HepG2 (cell line): ENCODE data around the gene ACER3. TPM values are rescaled to one million over a fixed set of nuclear protein-coding genes. Genes with fewer than 3 reads are reported as not detected.

ENCODE experiments used
- ATAC-seq: fragments of 200-7000 bp; cut with Tn5 transposase; 3 replicates; pipeline ENCODE4 v1.9.1; 2020; ENCODE audit warnings: mild to moderate bottlenecking, moderate library complexity
- BruUV-seq: library from RNA; stranded (reverse); fragments of 400-500 nt; replicated peaks from 2 replicates; lab custom pipeline; 2021; lab: Mats Ljungman, UMichigan
- CTCF ChIA-PET: fragments of 300-600 bp; formaldehyde crosslinking; extraction: SDS; loops from one replicate; lab custom pipeline; 2021; ENCODE audit warnings: low total read pairs, inconsistent platforms, low intra/inter-chr PET ratio; lab: Yijun Ruan, JAX
- POLR2A ChIA-PET: fragments of 350-600 bp; sonication (Branson Sonifier 250); formaldehyde crosslinking; loops from one replicate; lab custom pipeline; 2020; ENCODE audit warnings: antibody characterized with exemption, inconsistent platforms; lab: Yijun Ruan, JAX
- DNase-seq: peaks from one replicate; pipeline ENCODE4 v3.0.0-alpha.2; 2015; ENCODE audit warnings: low spot score
- FAIRE-seq: peaks from 3 replicates; lab custom pipeline; 2011; peaks lifted over from hg19 to GRCh38; lab: Jason Lieb, UNC
- H2AFZ ChIP-seq: one replicate; pipeline ENCODE4 v1.6.1; 2011; ENCODE audit warnings: low read length, inconsistent platforms
- H3K27ac ChIP-seq: fragments of 300-600 bp; 3 replicates; pipeline ENCODE4 v1.8.0; 2011; ENCODE audit warnings: mixed run types, mild to moderate bottlenecking, mixed read lengths, low read length, inconsistent platforms; ENCODE audit not compliant: insufficient read depth; ENCODE audit errors: extremely low read length
- H3K27me3 ChIP-seq, 2 experiments: fragments of 200-600 bp in 1 of 2; 2 replicates in 1 of 2; 3 replicates in 1 of 2; pipeline versions ENCODE4 v1.6.0 to v1.8.0; 2011; ENCODE audit warnings: low read length in 2 of 2, mild to moderate bottlenecking in 2 of 2, moderate library complexity in 2 of 2, inconsistent platforms in 1 of 2; ENCODE audit not compliant: insufficient read depth in 2 of 2, control insufficient read depth in 1 of 2
- H3K36me3 ChIP-seq, 2 experiments: fragments of 200-600 bp in 1 of 2; replicated peaks in 1 of 2; 2 replicates in 1 of 2; 3 replicates in 1 of 2; pipeline versions ENCODE4 v1.5.1 to v1.8.0; 2011; ENCODE audit warnings: low read length in 2 of 2, inconsistent platforms in 1 of 2; ENCODE audit not compliant: insufficient read depth in 2 of 2, control insufficient read depth in 1 of 2
- H3K4me1 ChIP-seq: 2 replicates; pipeline ENCODE4 v1.5.1; 2012; ENCODE audit warnings: low read length, inconsistent platforms; ENCODE audit not compliant: insufficient read depth
- H3K4me2 ChIP-seq: 2 replicates; pipeline ENCODE4 v1.6.0; 2011; ENCODE audit warnings: low read depth, low read length, inconsistent platforms
- H3K4me3 ChIP-seq, 3 experiments: fragments of 200-600 bp in 1 of 3; sonication (generic), shearing (Covaris generic) in 1 of 3; replicated peaks in 1 of 3; 2 replicates each; pipeline ENCODE4 v1.5.1; 2011 to 2016; ENCODE audit warnings: low read length in 3 of 3, inconsistent platforms in 2 of 3, low read depth in 2 of 3, mild to moderate bottlenecking in 2 of 3, control low read depth in 1 of 3, mixed read lengths in 1 of 3; ENCODE audit not compliant: insufficient read depth in 1 of 3
- H3K79me2 ChIP-seq: one replicate; pipeline ENCODE4 v1.6.1; 2011; ENCODE audit warnings: low read length, inconsistent platforms; ENCODE audit not compliant: insufficient read depth
- H3K9ac ChIP-seq: 2 replicates; pipeline ENCODE4 v1.6.0; 2011; ENCODE audit warnings: mild to moderate bottlenecking, low read depth, low read length, inconsistent platforms; ENCODE audit not compliant: insufficient read depth
- H3K9me3 ChIP-seq: 2 replicates; pipeline ENCODE4 v1.5.1; 2012; ENCODE audit warnings: mild to moderate bottlenecking, low read length
- H4K20me1 ChIP-seq: 2 replicates; pipeline ENCODE4 v1.6.0; 2011; ENCODE audit warnings: inconsistent platforms, mild to moderate bottlenecking, low read length, moderate library complexity; ENCODE audit not compliant: insufficient read depth
- BRD4 ChIP-seq: sonication (generic); formaldehyde crosslinking; IDR thresholded peaks from 2 replicates; pipeline ENCODE4 v1.4.0; 2020; ENCODE audit warnings: missing genetic modification reagents
- FOXJ3 ChIP-seq: sonication (generic); formaldehyde crosslinking; IDR thresholded peaks from 2 replicates; pipeline ENCODE4 v1.4.0; 2020; ENCODE audit warnings: missing genetic modification reagents, mild to moderate bottlenecking, borderline replicate concordance
- PAX8 ChIP-seq: sonication (generic); formaldehyde crosslinking; IDR thresholded peaks from 2 replicates; pipeline ENCODE4 v1.8.0; 2022; ENCODE audit warnings: mild to moderate bottlenecking, missing genetic modification reagents, borderline replicate concordance
- SATB2 ChIP-seq: sonication (generic); formaldehyde crosslinking; IDR thresholded peaks from 2 replicates; pipeline ENCODE4 v1.5.0; 2020; ENCODE audit warnings: missing genetic modification reagents
- SP2 ChIP-seq: sonication (generic); formaldehyde crosslinking; IDR thresholded peaks from 2 replicates; pipeline ENCODE4 v1.5.1; 2020; ENCODE audit warnings: mild to moderate bottlenecking, missing genetic modification reagents
- ZBTB3 ChIP-seq: sonication (generic); formaldehyde crosslinking; IDR thresholded peaks from 2 replicates; pipeline ENCODE4 v1.4.0; 2020; ENCODE audit warnings: low read depth, mild to moderate bottlenecking, moderate library complexity, missing genetic modification reagents, borderline replicate concordance
- ZBTB8A ChIP-seq: sonication (generic); formaldehyde crosslinking; IDR thresholded peaks from 2 replicates; pipeline ENCODE4 v1.4.0; 2020; ENCODE audit warnings: mild to moderate bottlenecking, low read depth, missing genetic modification reagents, borderline replicate concordance
- ZNF101 ChIP-seq: sonication (generic); formaldehyde crosslinking; IDR thresholded peaks from 2 replicates; pipeline ENCODE4 v1.4.0; 2020; ENCODE audit warnings: mild to moderate bottlenecking, low read depth, missing genetic modification reagents, borderline replicate concordance
- ZNF570 ChIP-seq: sonication (generic); formaldehyde crosslinking; IDR thresholded peaks from 2 replicates; pipeline ENCODE4 v1.4.0; 2020; ENCODE audit warnings: mild to moderate bottlenecking, missing genetic modification reagents, borderline replicate concordance
- ZNF644 ChIP-seq: IDR thresholded peaks from 2 replicates; pipeline ENCODE4 v1.6.1; 2016; ENCODE audit warnings: low read depth
- ZSCAN20 ChIP-seq: sonication (generic); formaldehyde crosslinking; IDR thresholded peaks from 2 replicates; pipeline ENCODE4 v1.4.0; 2020; ENCODE audit warnings: missing genetic modification reagents, mild to moderate bottlenecking, borderline replicate concordance
- WGBS: methylation state at CpG from one replicate; pipeline ENCODE4 v1.1.6; 2017; ENCODE audit warnings: low lambda C conversion rate; 5-methylcytosine and 5-hydroxymethylcytosine counted together
- in situ Hi-C: cut with HindIII; loops from 2 replicates; pipeline ENCODE4 v1.10.0; 2017; ENCODE audit warnings: low pct_unique_long_range_greater_than_20kb; ENCODE audit not compliant: extremely low pct_ligation_motif_present
- intact Hi-C: fragments of 100-400 bp; cut with micrococcal nuclease; formaldehyde crosslinking; loops from one replicate; pipeline ENCODE4 v1.10.0; 2022; ENCODE audit not compliant: unreplicated experiment
- polyA plus RNA-seq, 8 experiments: library from polyadenylated mRNA; depleted of rRNA in 3 of 8; stranded (reverse) in 7 of 8; unstranded in 1 of 8; fragments of >200 nt; fragmentation: Illumina TruSeq in 4 of 8; extraction: Trizol in 4 of 8; gene quantifications; 2 replicates each; pipeline versions ENCODE4 v1.2.1 to v1.2.3, GENCODE V29; 2011 to 2016; ENCODE audit warnings: low read depth in 4 of 8, missing spikeins in 1 of 8, mixed read lengths in 1 of 8; ENCODE audit not compliant: insufficient read depth in 1 of 8
- total RNA-seq, 5 experiments: library from RNA; depleted of rRNA; stranded (reverse); fragments of >200 nt; fragmentation: Illumina TruSeq; extraction: Trizol; gene quantifications; 2 replicates each; pipeline ENCODE4 v1.2.3, GENCODE V29; 2016; ENCODE audit warnings: low read depth in 1 of 5
- TF ChIP-seq, protein P1 (sequence below), 2 experiments: sonication (generic) in 1 of 2; formaldehyde crosslinking in 1 of 2; IDR thresholded peaks; 2 replicates each; pipeline versions ENCODE4 v1.5.1 to v1.6.1; 2011 to 2020; ENCODE audit warnings: borderline replicate concordance in 1 of 2, low read depth in 1 of 2, low read length in 1 of 2, mild to moderate bottlenecking in 1 of 2, missing genetic modification reagents in 1 of 2, moderate library complexity in 1 of 2
- TF ChIP-seq, protein P2 (sequence below): sonication (generic); formaldehyde crosslinking; conservative IDR thresholded peaks from 2 replicates; pipeline ENCODE4 v1.8.0; 2022; ENCODE audit warnings: mild to moderate bottlenecking, moderate library complexity, missing genetic modification reagents

The ACER3 gene
- total and polyA plus RNA-seq, 2 of the 13 experiments (the other 11 are each of a cell fraction or from before 2014, with no cell fraction given) = 6.0 to 9.8 TPM

DNA sequence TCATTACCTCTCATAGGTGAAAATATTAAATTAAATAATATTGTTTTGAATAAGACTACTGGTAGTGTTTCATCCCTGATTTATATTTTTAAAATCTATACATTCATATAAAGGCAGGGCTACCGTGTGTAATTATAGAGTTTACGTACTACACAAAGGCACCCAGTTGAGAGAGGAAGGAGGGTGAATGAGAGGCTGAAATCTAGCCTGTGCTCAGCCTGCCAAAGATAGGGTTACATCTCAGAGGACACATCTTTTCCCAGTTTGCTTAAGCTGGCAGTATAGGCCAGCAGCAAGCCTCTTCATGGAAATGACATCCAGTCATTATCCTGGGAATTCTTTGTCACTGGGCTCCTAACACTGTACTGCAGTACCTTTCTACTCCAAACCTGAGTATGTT, 166.0 kb downstream of the ACER3 start:
- ATAC-seq = no peak
- Histone ChIP-seq H3K9ac (no peak overlapping the region), H3K27ac (no peak overlapping the region), H4K20me1 (no peaks in the 10 kb centered on the region), H3K4me3 (no peak overlapping the region), H2AFZ (no peak overlapping the region), H3K4me1 (no peaks in the 10 kb centered on the region), H3K4me2 (no peak overlapping the region)
- BruUV-seq = no TSS peak
- CTCF ChIA-PET = no interaction called here
- no peak for TF ChIP-seq BRD4
- TF ChIP-seq ZNF570 = no peak
- no peak for TF ChIP-seq ZSCAN20 (CRISPR knock-in tag)
- TF ChIP-seq ZBTB8A (CRISPR knock-in tag) = no peak
- no peak for TF ChIP-seq ZBTB3 (CRISPR knock-in tag)
- TF ChIP-seq SATB2 = no peak
- TF ChIP-seq ZNF644 = no peak
- TF ChIP-seq, protein P1, sequence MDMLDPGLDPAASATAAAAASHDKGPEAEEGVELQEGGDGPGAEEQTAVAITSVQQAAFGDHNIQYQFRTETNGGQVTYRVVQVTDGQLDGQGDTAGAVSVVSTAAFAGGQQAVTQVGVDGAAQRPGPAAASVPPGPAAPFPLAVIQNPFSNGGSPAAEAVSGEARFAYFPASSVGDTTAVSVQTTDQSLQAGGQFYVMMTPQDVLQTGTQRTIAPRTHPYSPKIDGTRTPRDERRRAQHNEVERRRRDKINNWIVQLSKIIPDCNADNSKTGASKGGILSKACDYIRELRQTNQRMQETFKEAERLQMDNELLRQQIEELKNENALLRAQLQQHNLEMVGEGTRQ (IDR thresholded peaks at IDR 0.05; ENCODE audit: low read depth, low read length) = no peak
- TF ChIP-seq, protein P1 (CRISPR knock-in tag; IDR thresholded peaks at IDR 0.05; ENCODE audit: borderline replicate concordance) = no peak
- TF ChIP-seq ZNF101 (CRISPR knock-in tag) = no peak
- TF ChIP-seq, protein P2, sequence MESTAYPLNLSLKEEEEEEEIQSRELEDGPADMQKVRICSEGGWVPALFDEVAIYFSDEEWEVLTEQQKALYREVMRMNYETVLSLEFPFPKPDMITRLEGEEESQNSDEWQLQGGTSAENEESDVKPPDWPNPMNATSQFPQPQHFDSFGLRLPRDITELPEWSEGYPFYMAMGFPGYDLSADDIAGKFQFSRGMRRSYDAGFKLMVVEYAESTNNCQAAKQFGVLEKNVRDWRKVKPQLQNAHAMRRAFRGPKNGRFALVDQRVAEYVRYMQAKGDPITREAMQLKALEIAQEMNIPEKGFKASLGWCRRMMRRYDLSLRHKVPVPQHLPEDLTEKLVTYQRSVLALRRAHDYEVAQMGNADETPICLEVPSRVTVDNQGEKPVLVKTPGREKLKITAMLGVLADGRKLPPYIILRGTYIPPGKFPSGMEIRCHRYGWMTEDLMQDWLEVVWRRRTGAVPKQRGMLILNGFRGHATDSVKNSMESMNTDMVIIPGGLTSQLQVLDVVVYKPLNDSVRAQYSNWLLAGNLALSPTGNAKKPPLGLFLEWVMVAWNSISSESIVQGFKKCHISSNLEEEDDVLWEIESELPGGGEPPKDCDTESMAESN (CRISPR knock-in tag) = no peak
- no peak for TF ChIP-seq PAX8 (CRISPR knock-in tag)
- no peak for TF ChIP-seq SP2
- no peak for TF ChIP-seq FOXJ3 (CRISPR knock-in tag)
- TF ChIP-seq, all 625 proteins: peak for 0
- in situ Hi-C loops = loop anchor here (25.0 kb wide), 1 partner anchor 114 kb away; no protein-coding TSS in a partner anchor
- Histone ChIP-seq H3K9me3 (no peaks in the 10 kb centered on the region), H3K79me2 (no peaks in the 10 kb centered on the region), H3K27me3 (peaks cover 0 to 39% of the 10 kb centered on the region in 2 experiments), H3K36me3 (no peaks in the 10 kb centered on the region)
- DNase-seq (no peak), FAIRE-seq (no peak)
- intact Hi-C loops = no loop called here
- WGBS = 72% methylated on average over 2 of the region's 2 CpGs
- POLR2A ChIA-PET = no interaction called here
